Suprapubic skin (tissue), 3 donors: Measurements from ENCODE around the gene DNAAF9.

Source experiments
- POLR2AphosphoS5 ChIP-seq, 3 donors: sonication (generic); formaldehyde crosslinking; IDR thresholded peaks; one replicate each; pipeline ENCODE4 v1.6.1; 2017; ENCODE audit warnings: antibody characterized with exemption in 3 of 3
- TF ChIP-seq, protein P1 (sequence below), 2 donors: fragments of 200-600 bp in 1 of 2; fragments of 450-650 bp in 1 of 2; sonication (generic) in 1 of 2; IDR thresholded peaks; one replicate each; pipeline ENCODE4 v1.5.1; 2016 to 2019; ENCODE audit warnings: antibody characterized with exemption in 2 of 2, mild to moderate bottlenecking in 1 of 2, moderate library complexity in 1 of 2

GRCh38 chr20:3405139-3405538, 2.3 kb downstream of the DNAAF9 start:
- TF ChIP-seq, protein P1, sequence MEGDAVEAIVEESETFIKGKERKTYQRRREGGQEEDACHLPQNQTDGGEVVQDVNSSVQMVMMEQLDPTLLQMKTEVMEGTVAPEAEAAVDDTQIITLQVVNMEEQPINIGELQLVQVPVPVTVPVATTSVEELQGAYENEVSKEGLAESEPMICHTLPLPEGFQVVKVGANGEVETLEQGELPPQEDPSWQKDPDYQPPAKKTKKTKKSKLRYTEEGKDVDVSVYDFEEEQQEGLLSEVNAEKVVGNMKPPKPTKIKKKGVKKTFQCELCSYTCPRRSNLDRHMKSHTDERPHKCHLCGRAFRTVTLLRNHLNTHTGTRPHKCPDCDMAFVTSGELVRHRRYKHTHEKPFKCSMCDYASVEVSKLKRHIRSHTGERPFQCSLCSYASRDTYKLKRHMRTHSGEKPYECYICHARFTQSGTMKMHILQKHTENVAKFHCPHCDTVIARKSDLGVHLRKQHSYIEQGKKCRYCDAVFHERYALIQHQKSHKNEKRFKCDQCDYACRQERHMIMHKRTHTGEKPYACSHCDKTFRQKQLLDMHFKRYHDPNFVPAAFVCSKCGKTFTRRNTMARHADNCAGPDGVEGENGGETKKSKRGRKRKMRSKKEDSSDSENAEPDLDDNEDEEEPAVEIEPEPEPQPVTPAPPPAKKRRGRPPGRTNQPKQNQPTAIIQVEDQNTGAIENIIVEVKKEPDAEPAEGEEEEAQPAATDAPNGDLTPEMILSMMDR (IDR thresholded peaks at IDR 0.05): no peak
- TF ChIP-seq POLR2AphosphoS5 (IDR thresholded peaks at IDR 0.05): no peak
